ENCODE data around the gene PDGFRB. TPM values are rescaled to one million over a fixed set of nuclear protein-coding genes. Genes with fewer than 3 reads are reported as not detected.

The PDGFRB gene
- total RNA-seq, 1 donor from 2014 or later = 108 TPM

DNA sequence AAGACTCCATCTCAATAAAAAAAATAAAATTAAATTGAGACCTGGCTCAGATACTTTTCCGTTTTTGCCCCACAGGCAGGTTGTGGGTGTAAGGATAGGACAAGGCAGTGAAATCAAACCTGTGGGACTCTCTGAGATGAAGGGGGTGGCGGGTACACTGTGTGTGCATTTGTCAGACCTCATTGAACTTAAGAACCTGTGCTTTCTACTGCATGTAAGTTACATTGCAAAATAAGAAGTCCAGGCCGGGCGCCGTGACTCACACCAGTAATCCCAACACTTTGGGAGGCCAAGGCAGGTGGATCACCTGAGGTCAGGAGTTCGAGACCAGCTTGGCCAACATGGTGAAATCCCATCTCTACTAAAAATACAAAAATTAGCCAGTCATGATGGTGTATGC is 70.9 kb downstream of the PDGFRB start:
- DNase-seq (ENCODE audit: low spot score) = peak; percentile 32

DNA sequence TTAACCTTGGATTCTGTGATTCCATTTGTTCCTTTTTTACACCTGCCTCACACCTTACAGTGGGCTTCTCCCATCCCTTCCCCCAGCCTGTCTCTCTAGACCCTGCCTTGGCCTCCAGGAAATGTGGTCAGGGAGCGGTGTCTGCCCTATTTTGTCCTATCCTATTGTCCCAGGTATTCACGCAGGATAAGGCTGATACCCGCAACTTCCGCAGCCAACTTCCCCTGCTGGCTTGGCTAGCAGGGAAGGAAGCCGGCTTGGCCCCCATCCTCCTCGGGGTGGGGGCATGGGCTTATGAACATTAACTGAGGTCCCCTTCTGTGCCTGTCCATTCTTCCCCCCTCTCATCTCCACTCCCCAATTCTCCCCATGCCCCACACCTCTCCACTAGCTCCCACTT is 72.8 kb downstream of the PDGFRB start:
- peak; percentile 32 for DNase-seq (ENCODE audit: low spot score)

DNA sequence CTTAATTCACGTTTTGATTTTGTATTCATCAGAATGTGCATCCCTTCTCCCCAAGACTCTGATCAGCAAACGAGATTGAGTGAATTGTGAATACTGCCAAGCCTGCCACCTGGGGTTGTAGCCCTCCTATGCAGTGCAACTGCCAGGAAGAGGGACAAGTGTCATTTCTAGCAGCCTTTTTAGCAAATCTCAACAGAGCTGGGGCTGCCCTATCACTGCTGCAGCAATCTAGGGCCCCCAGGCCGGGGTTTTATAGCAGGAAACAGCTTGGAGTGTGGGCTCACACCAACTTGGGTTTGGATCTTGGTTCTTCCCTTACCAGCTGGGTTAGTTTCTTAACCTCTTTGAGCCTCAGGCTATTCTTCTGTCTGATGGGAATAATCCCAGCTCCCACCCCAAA is 73.3 kb downstream of the PDGFRB start:
- DNase-seq (ENCODE audit: low spot score) = peak; percentile 9

DNA sequence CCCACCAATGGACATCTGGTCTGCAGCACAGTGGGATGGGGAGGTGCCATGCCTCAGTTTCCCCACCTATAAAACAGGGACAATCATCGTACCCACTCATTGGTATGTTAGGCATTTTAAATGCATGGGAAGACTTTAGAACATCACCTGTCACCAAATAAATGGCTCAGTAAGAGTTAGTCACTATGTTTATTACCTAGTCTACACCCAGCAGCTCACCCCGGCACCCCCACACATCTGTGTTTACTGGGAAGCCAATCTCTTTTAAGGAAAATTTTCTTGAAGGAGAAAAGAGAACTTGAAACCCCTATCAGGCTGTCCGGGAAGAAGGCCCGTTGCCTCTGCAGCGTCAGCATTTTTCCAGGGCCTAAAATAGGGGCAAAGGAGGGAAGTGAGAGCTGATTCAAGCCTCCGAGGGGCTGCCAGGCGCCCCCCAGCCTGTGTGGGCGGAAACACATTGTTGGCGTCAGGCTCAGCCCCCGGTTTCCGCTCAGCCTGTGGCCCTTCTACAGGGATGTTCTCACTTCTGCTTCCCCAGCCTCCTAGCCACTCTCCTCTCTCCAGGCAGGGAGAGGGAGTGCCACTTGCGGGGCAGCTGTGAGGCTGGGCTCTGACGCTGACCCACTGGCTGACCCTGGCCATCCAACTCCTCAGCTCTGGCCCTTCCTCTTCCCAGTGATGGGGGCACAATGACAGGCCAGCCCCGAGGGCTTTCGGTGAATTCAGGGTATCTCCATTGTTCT is 73.9 kb downstream of the PDGFRB start:
- peak; percentile 47 for DNase-seq (ENCODE audit: low spot score)

DNA sequence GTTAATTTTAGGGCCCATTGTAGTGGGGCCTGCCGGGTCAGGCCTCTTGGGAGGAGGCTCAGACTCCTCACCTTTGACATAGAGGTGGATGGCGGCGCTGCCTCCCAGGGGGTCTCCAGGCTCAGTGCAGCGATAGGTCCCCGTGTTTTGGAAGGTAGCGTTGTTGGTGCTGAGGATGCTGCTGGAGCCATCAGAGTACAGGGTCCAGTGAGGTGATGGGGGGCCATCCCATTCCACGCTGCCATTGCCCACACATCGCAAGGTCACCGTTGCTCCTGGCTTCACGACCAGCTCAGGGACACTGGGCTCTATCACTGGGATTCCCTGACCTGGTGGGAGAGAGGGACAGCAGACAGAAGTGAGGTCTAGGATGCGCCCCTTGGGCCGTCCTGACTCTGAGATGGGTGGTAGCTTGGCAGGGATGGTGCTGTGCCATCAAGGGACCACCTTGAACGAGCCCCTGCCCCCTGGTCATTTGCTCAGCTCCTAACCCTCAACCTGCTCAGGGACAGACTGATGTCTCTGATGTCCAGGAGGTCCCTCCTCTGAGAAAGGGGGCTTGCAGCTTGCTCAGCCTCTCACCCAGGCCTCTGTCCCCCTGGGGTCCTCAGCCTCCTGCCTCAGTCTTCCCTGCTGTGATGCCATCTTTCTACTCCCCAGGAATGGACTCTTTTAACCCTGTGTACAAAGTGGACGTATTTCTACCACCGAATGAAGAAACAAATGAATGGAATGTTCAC is 74.8 kb downstream of the PDGFRB start:
- DNase-seq (ENCODE audit: low spot score) = peak; percentile 32

DNA sequence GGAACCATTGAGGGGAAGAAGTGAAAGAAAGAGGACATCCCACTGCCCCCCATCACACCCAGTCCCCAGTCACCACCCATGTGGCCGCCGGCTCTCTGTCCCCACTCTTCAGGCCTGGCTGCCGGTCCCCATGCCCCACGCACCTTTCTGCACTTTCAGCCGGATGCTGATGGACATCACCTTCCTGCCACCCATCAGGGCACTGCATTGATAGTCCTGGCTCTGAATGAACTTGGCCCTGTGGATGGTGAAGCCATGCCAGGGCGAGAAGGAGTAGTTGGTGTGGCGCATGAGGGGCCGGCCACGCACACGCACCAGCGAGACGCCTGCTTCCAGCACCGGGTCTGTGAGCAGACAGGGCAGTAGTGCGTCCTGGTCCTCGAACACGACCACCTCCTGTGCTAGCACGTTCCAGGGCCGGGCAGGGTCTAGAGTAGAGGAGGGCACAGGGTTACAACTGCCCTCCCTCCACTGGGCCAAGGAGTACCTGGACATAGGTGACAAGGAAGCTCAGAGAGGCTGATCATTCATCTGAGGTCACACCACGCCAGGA is 75.7 kb downstream of the PDGFRB start:
- peak; percentile 40 for DNase-seq (ENCODE audit: low spot score)

DNA sequence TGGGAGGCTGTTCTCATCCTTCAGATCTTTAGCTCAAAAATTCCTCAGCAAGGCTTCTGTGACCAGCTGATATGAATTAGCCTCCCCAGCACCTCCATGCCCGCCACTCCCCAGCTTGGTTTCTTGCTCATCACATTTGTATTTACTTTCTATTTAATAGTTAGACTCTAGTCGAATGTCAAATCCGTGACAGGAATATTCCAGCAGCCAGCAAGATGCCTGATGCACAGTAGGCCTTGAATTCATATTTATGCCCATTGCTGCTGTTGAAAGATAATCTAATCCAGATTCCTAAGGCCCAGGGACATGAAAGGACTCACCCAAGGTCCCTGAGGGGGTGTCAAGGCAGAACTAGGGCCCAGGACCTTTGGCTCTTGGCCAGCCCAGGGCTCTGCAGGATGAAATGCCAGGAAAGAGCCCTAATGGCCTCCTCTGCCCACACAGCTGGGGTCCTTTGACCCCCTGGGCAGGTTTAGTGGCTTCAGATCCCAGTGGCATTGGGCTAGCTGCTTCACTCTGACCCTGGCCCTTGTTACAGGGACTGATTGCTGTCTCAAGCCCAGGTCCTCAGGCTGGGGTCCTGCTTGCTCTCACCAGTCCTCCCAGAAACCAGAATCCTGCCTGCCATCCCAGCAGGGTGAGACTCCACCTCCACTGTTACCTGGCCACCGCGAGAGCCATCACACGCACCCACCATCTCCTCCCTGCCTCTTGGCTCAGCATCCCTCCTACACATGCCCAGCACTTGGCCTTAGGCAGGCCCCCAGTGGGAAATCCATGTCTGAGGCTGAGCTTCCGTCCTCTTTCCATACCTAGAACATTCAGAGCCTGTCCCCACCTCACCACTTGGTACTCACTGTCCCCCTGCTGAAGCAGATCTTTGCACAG is 76.6 kb downstream of the PDGFRB start:
- DNase-seq (ENCODE audit: low spot score) = peak; percentile 39

DNA sequence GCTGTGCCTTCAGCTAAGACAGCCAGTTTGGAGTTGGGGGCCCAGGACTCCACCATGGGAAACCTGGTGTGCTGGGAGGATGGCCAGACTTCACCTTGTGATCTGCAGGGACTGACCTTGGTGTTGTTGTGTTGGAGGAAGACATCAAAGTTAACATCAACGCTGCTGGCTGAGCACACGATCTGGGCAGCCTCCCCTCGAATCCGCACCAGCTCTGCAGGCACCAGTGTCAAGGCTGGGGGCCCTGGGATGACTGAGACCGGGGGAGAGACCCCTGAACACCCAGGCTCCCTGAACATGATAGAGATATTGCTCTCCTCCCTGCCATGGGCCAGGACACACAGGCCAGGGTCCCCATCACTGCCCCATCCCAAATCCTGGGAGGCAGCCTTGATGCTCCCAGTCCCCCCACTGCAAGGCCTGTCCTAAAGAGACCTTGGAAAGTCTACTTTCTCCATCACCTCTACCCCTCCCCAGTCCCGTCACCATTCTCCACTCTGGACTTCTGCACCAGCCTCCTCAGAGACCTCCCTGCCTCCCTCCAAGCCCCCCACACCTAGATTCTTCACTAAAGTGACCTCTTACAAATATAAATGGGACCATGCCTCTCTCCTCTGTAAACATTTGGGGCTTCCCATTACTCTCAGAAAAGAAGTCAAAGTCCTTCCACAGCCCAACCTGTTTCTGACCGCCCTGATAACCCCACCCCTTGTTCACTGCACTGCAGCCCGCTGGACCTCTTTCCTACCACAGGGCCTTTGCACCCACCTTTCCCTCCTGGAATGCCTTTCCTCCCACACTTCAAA is 77.4 kb downstream of the PDGFRB start:
- peak; percentile 36 for DNase-seq (ENCODE audit: low spot score)

DNA sequence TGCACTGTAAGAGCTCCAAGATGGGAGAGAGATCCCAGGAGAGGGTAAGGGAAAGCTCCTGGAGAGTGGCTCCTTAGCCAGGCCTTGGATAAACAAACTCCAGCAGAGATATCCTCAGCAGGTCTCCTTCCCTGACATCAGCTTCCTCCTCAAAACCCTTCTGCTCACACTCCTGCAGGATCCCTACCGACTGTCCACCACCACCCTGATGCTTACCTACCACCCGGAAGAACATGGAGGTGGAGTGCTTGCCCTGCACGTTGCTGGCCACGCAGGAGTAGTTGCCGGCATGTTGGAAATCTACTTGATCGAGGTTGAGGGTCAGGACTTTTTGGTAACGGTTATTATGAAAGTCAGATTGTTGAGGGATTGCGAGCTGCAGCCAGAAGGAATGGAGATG is 78.6 kb downstream of the PDGFRB start:
- DNase-seq (ENCODE audit: low spot score) = peak; percentile 23

DNA sequence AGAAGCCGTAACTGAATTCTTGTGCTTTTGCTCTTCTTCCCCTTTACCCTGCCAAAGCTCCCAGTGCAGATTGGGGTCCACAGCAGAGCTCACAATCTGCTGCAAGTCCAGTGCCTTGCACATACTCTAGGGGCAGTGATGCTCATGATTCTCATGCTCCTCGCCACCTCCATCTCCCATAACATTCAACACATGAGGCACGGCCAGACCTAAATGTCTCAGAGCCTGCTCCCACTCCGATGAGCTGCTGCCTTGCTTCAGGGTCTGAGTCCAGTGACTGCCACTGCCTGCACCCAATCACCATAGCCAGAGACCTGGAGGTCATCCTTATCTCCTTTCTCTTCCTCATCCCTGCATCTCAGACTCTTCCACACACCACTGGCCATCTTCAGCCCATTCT is 79.8 kb downstream of the PDGFRB start:
- DNase-seq (ENCODE audit: low spot score) = peak; percentile 22

DNA sequence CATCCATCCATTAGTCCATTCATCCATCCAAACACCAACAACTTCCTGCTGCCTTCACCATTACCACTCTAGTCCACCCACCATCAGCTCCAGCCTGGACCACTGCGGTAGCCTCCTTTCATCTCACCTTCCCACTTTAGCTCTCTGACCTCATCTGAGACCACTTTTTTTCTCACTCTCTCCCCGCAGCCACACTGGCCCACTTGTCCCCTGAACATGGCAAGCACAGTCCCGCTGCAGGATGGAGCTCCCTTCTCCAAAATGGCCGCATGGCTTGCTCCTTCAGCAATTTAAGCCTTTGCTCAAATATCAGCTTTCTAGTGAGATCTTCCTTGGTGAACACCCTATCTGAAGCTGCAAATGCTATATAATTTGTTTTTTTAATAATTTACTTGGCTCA is 80.4 kb downstream of the PDGFRB start:
- DNase-seq (ENCODE audit: low spot score) = peak; percentile 17

DNA sequence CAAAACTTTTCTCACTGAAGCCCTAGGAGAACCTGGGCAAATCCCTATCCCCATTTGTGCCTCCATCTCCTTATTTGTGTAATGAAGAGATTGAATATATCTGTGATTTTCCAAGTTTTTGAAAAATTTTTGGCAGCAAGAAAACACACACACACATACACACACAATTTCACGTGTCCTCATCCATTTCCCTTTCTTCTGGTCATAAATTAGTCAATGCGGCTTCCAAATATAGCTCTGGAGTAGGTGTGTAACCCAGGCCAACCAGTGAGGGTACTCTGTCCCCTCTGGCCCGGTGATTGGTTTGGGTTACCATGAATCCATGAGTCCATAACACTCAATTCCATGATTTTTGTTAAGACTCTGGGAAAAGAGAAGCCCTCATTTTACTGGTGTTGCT is 82.0 kb downstream of the PDGFRB start:
- peak; percentile 32 for DNase-seq (ENCODE audit: low spot score)

DNA sequence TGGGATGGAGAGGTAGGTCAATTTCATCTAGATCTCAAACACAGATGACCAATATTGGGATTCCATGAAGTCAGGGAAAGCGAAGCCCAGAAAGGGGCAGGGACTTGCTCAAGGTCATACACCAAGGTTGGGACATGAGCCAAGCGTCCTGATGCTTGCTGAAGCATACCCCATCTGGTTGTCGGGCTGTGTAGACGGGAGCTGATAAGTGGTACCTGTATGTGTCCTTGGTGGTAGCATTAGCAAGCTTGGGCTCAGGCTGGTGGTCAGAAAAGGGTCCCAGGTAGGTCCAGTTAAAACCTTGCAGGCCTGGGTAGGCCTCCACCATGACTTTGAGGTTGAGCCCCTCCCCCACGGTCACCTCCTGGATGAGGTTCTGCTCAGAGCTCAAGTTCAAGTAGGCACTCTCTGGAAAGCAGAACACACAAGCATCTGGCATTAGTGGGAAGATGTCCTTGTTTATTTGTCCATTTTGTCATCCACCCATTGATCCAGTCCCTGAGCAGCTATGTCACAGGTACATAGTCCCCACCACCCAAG is 82.5 kb downstream of the PDGFRB start:
- DNase-seq (ENCODE audit: low spot score) = peak; percentile 32

DNA sequence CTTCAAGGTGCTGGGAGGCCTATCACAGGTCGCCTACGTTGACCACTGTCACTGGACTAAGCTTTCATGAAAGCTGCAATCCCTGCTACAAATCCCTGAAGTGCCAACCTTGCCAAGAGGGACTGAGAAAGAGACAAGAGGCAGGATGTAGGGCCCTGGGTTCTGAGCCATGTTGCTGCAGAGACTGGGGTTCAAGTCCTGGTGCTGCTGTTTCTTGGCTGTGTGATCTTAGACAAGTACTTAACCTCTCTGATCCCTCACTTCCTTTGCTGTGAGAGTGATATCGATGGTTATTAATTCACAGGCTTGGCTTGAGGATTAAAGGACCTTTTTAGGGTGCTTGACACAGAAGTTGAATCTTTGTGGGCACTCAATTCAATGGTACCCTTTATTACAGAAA is 84.8 kb downstream of the PDGFRB start:
- DNase-seq (ENCODE audit: low spot score) = no peak

DNA sequence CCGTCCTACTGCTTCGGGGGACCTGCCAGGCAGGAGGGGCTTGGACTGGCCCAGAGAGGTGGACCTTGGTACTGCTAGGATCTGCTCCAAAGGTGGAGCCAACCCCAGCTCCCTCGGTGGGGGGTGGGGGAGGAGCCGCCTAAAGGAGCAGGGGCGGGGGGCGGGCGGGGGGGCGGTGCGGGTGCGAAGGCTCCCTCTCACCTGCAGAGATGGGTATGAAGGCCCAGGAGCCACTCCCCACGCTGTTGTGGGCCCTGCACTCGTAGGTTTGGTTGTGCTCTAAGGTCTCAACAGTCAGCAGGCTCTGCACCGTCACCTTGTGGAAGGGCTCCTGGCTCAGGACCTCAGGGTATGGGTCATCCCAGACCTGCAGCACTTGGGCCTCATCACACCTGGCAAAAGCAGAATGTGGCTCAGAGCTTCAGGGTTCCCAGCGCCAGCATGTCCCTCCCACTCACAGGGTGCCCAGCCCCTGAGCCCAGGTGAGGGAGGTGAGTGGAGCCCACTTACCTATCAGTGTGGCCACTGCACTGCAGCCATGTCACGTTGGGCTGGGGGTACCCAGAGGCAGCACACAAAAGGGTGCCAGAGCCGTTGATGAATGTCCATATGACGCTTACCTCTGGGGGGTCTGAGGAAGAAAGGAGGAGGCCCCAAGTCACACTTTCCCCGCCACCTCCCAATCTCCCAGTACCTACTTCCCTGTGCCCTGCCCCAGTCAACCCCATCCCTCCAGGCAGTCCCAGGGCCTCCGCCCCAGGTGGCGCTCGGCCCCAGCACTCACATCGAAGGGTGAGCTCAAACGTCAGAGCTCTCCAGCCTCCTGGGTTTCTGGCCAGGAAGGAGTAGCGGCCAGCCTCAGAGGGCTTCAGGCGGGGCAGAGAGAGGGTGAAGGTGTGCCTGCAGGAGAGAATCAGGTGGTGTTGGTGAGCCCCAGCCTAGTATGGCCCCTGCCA is 85.7 kb downstream of the PDGFRB start:
- no peak for DNase-seq (ENCODE audit: low spot score)

DNA sequence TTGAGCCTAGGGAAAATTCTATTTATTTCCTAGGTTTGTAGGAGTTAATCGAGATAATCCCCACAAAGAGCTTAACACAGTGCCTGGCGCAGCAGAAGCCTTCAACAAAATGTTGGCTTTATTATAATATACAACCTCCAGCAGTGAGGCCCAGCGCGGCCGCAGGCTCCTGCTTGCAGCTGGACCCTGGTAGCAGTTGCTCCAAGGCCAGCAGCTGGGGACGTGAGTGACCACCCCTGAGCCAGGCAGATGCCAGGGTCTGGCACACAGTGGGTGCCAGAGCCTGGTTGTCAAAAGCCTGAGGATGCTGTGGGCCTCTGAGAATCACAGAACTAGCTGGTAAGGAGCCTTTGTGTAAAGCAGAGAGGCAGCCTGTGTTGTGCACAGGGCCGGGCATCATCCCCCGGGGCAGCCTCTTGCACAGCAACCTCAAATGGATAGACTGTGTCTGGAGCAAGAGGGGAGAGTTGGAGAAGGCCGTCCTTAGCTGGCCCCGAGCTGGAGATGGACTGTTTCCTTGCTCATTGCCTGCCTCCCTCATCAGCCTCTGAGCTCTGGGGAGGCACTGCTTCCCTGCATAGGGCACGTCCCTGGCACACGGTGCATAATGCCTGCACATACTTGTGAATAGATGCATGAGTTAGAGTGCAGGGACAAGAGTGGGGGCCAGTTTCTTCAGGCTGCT is 86.5 kb downstream of the PDGFRB start:
- no peak for DNase-seq (ENCODE audit: low spot score)

DNA sequence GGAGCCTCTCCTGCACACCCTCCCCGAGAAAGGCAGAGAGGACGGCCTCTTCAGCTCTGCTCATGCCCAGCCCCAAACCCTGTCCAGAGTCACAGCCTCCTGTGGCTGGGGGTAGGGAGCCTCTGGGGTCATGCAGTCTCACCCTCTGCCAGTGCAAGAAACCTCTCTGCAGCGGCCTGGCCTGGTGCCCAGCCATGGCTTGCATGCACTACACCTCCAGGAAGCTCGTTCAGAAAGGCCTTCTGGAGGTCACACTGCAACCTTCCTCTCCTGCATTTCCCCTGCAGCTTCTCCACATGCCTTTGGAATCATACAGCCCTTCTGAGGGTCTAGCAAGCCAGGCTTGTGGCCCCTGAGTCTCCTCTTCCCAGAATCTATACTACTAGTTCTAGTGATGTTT is 87.2 kb downstream of the PDGFRB start:
- DNase-seq (ENCODE audit: low spot score) = no peak

DNA sequence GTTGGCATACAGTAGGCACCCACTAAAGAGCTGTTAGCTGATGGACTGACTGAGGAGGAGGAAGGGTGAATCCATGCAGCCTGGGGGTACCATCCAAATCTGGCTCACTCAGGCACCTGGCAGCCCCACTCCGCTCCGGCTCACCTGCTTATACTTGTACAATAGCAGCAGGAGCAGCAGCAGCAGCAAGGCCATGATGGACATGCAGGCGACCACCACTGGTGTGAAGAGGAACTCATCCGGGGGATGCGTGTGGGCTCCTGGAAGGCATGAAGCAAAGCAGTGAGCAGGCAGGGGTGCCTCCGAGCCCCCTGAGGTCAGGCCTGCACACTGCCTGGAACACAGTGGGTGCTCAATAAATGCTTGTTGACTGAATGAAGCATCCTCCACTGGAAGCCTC is 87.6 kb downstream of the PDGFRB start:
- DNase-seq (ENCODE audit: low spot score) = no peak

DNA sequence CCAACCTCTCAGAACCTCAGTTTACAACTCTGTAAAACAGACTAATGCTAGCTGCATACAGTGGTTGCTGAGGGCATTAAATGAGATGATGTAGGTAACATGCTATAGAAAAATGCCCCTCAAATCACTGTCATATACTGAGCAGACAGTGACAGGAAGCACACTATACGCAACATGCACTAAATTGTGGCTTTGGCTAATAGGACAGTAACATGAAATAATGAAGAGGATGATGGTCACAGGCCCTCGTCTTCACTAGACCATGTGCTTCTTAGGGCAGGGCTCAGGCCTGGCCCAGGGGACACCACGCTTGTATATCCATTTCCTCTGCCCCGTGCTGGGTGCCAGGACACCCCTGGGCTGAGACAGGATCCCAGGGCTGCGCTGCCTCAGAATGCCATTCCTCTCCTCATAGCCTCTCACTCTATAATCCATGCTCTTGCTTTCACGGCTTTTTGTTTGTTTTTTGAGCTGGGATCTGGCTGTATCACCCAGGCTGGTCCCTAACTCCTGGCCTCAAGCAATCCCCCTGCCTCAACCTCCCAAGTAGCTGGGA is 88.2 kb downstream of the PDGFRB start:
- no peak for DNase-seq (ENCODE audit: low spot score)

Data from ureter (tissue), 1 donor.